H1 (cell line): ENCODE results near the gene HLF. TPM values are rescaled to one million over a fixed set of nuclear protein-coding genes. Genes with fewer than 3 reads are reported as not detected.

Experiments
- CTCF ChIA-PET: fragments of 300-600 bp; sonication (Branson Sonifier 250); formaldehyde crosslinking; loops from one replicate; lab custom pipeline; 2021; ENCODE audit not compliant: partially characterized antibody; lab: Charles Lee
- POLR2A ChIA-PET: fragments of 300-600 bp; sonication (Branson Sonifier 250); formaldehyde crosslinking; loops from one replicate; lab custom pipeline; 2021; ENCODE audit warnings: inconsistent platforms; ENCODE audit not compliant: partially characterized antibody; lab: Charles Lee
- DNase-seq, 2 experiments: peaks; one replicate each; pipeline versions ENCODE4 v3.0.0 to v3.0.0-alpha.2; 2010 to 2022; ENCODE audit warnings: low spot score in 2 of 2, low read depth in 1 of 2, mixed read lengths in 1 of 2
- FAIRE-seq: peaks from 2 replicates; lab custom pipeline; 2011; peaks lifted over from hg19 to GRCh38; lab: Jason Lieb, UNC
- H2AFZ ChIP-seq: 2 replicates; pipeline ENCODE4 v1.8.1; 2012; ENCODE audit warnings: low read length, inconsistent platforms
- H2AK5ac ChIP-seq: 2 replicates; pipeline ENCODE4 v1.6.1; 2013; ENCODE audit warnings: low read depth, low read length
- H2BK120ac ChIP-seq: replicated peaks from 2 replicates; pipeline ENCODE3; 2013; ENCODE audit warnings: low read depth, low read length, inconsistent platforms
- H2BK12ac ChIP-seq: 2 replicates; pipeline ENCODE4 v1.6.1; 2013; ENCODE audit warnings: low read depth, low read length
- H2BK15ac ChIP-seq: 2 replicates; pipeline ENCODE4 v1.6.1; 2013; ENCODE audit warnings: low read length
- H2BK20ac ChIP-seq: 2 replicates; pipeline ENCODE4 v1.6.1; 2013; ENCODE audit warnings: low read length
- H2BK5ac ChIP-seq: 2 replicates; pipeline ENCODE4 v1.6.1; 2013; ENCODE audit warnings: low read depth, low read length
- H3K14ac ChIP-seq: 2 replicates; pipeline ENCODE4 v1.6.1; 2013; ENCODE audit warnings: inconsistent platforms; ENCODE audit not compliant: insufficient read length
- H3K18ac ChIP-seq: 2 replicates; pipeline ENCODE4 v1.6.1; 2013; ENCODE audit warnings: low read length; ENCODE audit errors: extremely low read depth
- H3K23ac ChIP-seq: 2 replicates; pipeline ENCODE4 v1.6.1; 2013; ENCODE audit warnings: inconsistent platforms; ENCODE audit not compliant: insufficient read length
- H3K23me2 ChIP-seq: 2 replicates; pipeline ENCODE4 v1.6.1; 2013; ENCODE audit warnings: low read depth, low read length
- H3K27ac ChIP-seq: 2 replicates; pipeline ENCODE4 v1.6.1; 2011; ENCODE audit warnings: low read depth, low read length, inconsistent platforms
- H3K27me3 ChIP-seq, 4 experiments: replicated peaks in 1 of 4; 1 replicate in 1 of 4; 2 replicates in 3 of 4; pipeline versions ENCODE4 v1.6.1 to v1.8.1; 2011 to 2013; ENCODE audit warnings: low read length in 3 of 4, mild to moderate bottlenecking in 3 of 4, inconsistent platforms in 2 of 4, mixed read lengths in 2 of 4, moderate library complexity in 1 of 4; ENCODE audit not compliant: control insufficient read depth in 3 of 4, insufficient read depth in 3 of 4; ENCODE audit errors: extremely low read depth in 1 of 4
- H3K36me3 ChIP-seq, 4 experiments: 2 replicates each; pipeline versions ENCODE4 v1.6.1 to v1.8.1; 2011 to 2013; ENCODE audit warnings: mild to moderate bottlenecking in 4 of 4, low read length in 3 of 4, moderate library complexity in 2 of 4, control low read depth in 1 of 4, inconsistent platforms in 1 of 4; ENCODE audit not compliant: insufficient read depth in 4 of 4, control insufficient read depth in 2 of 4
- H3K4ac ChIP-seq: replicated peaks from 2 replicates; pipeline ENCODE3; 2013; ENCODE audit warnings: low read length, low read depth, mixed read lengths, inconsistent platforms; ENCODE audit not compliant: insufficient read length
- H3K4me1 ChIP-seq, 4 experiments: replicated peaks in 1 of 4; 1 replicate in 1 of 4; 2 replicates in 3 of 4; pipeline versions ENCODE4 v1.6.1 to v1.8.1; 2011 to 2013; ENCODE audit warnings: low read length in 3 of 4, inconsistent platforms in 2 of 4, mixed read lengths in 1 of 4; ENCODE audit not compliant: insufficient read depth in 4 of 4, control insufficient read depth in 3 of 4
- H3K4me2 ChIP-seq, 2 experiments: 2 replicates each; pipeline versions ENCODE4 v1.6.1 to v1.8.1; 2011 to 2013; ENCODE audit warnings: low read depth in 2 of 2, low read length in 2 of 2, control low read depth in 1 of 2, inconsistent platforms in 1 of 2, mild to moderate bottlenecking in 1 of 2; ENCODE audit not compliant: insufficient read depth in 1 of 2
- H3K4me3 ChIP-seq, 4 experiments: fragments of 200-600, 300-600 bp in 1 of 4; sonication (generic), shearing (Covaris generic), sonication (Bioruptor Twin) in 1 of 4; 2 replicates each; pipeline versions ENCODE4 v1.5.1 to v1.8.1; 2011 to 2016; ENCODE audit warnings: low read length in 4 of 4, low read depth in 3 of 4, control low read depth in 2 of 4, inconsistent platforms in 2 of 4, mild to moderate bottlenecking in 2 of 4, mixed read lengths in 1 of 4, moderate library complexity in 1 of 4; ENCODE audit not compliant: insufficient read depth in 2 of 4; ENCODE audit errors: extremely low read depth in 1 of 4
- H3K56ac ChIP-seq: replicated peaks from 2 replicates; pipeline ENCODE3; 2013; ENCODE audit warnings: low read depth, mild to moderate bottlenecking, mixed read lengths, low read length, inconsistent platforms; ENCODE audit not compliant: insufficient read length
- H3K79me1 ChIP-seq: 2 replicates; pipeline ENCODE4 v1.6.1; 2013; ENCODE audit warnings: low read depth, low read length, control low read depth
- H3K79me2 ChIP-seq, 2 experiments: 2 replicates each; pipeline versions ENCODE4 v1.6.1 to v1.8.1; 2012 to 2013; ENCODE audit warnings: low read length in 2 of 2, mild to moderate bottlenecking in 2 of 2, inconsistent platforms in 1 of 2; ENCODE audit not compliant: insufficient read depth in 2 of 2, control insufficient read depth in 1 of 2
- H3K9ac ChIP-seq, 4 experiments: replicated peaks in 1 of 4; 1 replicate in 1 of 4; 2 replicates in 3 of 4; pipeline versions ENCODE4 v1.6.1 to v1.8.1; 2011 to 2013; ENCODE audit warnings: low read depth in 3 of 4, low read length in 3 of 4, control low read depth in 2 of 4, mild to moderate bottlenecking in 2 of 4, moderate library complexity in 2 of 4, inconsistent platforms in 1 of 4; ENCODE audit errors: extremely low read depth in 1 of 4
- H3K9me3 ChIP-seq, 2 experiments: 2 replicates each; pipeline versions ENCODE4 v1.6.1 to v1.8.1; 2012 to 2013; ENCODE audit warnings: mild to moderate bottlenecking in 2 of 2, moderate library complexity in 2 of 2, control low read depth in 1 of 2, inconsistent platforms in 1 of 2, low read depth in 1 of 2, low read length in 1 of 2, mixed read lengths in 1 of 2; ENCODE audit not compliant: insufficient read depth in 2 of 2
- H4K20me1 ChIP-seq, 2 experiments: replicated peaks in 1 of 2; 2 replicates each; pipeline versions ENCODE3 to v1.8.1; 2011 to 2013; ENCODE audit warnings: inconsistent platforms in 2 of 2, low read length in 2 of 2, mild to moderate bottlenecking in 1 of 2; ENCODE audit not compliant: insufficient read depth in 2 of 2, control insufficient read depth in 1 of 2
- H4K5ac ChIP-seq: 2 replicates; pipeline ENCODE4 v1.6.1; 2013; ENCODE audit warnings: low read length, low read depth, mixed read lengths, inconsistent platforms; ENCODE audit not compliant: insufficient read length
- H4K8ac ChIP-seq: 2 replicates; pipeline ENCODE4 v1.8.0; 2013; ENCODE audit warnings: mild to moderate bottlenecking, moderate library complexity, low read length, inconsistent platforms; ENCODE audit not compliant: insufficient read depth; ENCODE audit errors: extremely low read depth
- H4K91ac ChIP-seq: replicated peaks from 2 replicates; pipeline ENCODE3; 2013; ENCODE audit warnings: low read length, mixed read lengths, inconsistent platforms; ENCODE audit not compliant: insufficient read length
- ASH2L ChIP-seq: fragments of 200-600, 300-600 bp; sonication (generic); IDR thresholded peaks from one replicate; pipeline ENCODE4 v1.7.1; 2017; ENCODE audit warnings: low read length
- BCL11A ChIP-seq, 2 experiments: IDR thresholded peaks; one replicate each; pipeline ENCODE4 v1.6.1; 2011; ENCODE audit warnings: low read depth in 2 of 2, low read length in 2 of 2, mild to moderate bottlenecking in 2 of 2
- EGR1 ChIP-seq: IDR thresholded peaks from 2 replicates; pipeline ENCODE4 v1.6.1; 2011; ENCODE audit warnings: low read depth, low read length, borderline replicate concordance
- EP300 ChIP-seq, 2 experiments: IDR thresholded peaks; 1 replicate in 1 of 2; 2 replicates in 1 of 2; pipeline ENCODE4 v1.6.1; 2011 to 2012; ENCODE audit warnings: low read depth in 2 of 2, low read length in 2 of 2, mild to moderate bottlenecking in 2 of 2, borderline replicate concordance in 1 of 2, inconsistent platforms in 1 of 2, moderate library complexity in 1 of 2
- EZH2 ChIP-seq: fragments of 200-600 bp; sonication (generic); IDR thresholded peaks from 2 replicates; pipeline ENCODE4 v1.7.1; 2012; ENCODE audit warnings: low read depth, mild to moderate bottlenecking, moderate library complexity, low read length, inconsistent platforms; ENCODE audit not compliant: severe bottlenecking
- KDM5A ChIP-seq: fragments of 200-600 bp; IDR thresholded peaks from 2 replicates; pipeline ENCODE4 v1.7.1; 2012; ENCODE audit warnings: mild to moderate bottlenecking, low read length, inconsistent platforms, mixed read lengths
- RAD21 ChIP-seq, 2 experiments: IDR thresholded peaks in 1 of 2; conservative IDR thresholded peaks in 1 of 2; 2 replicates each; pipeline ENCODE4 v1.6.1; 2011; ENCODE audit warnings: low read depth in 2 of 2, low read length in 2 of 2, improper control_type of control experiment in 1 of 2, inconsistent platforms in 1 of 2, mild to moderate bottlenecking in 1 of 2, moderate library complexity in 1 of 2
- SIN3A ChIP-seq, 2 experiments: IDR thresholded peaks in 1 of 2; conservative IDR thresholded peaks in 1 of 2; 2 replicates each; pipeline ENCODE4 v1.6.1; 2011 to 2012; ENCODE audit warnings: low read length in 2 of 2, improper control_type of control experiment in 1 of 2, low read depth in 1 of 2, mild to moderate bottlenecking in 1 of 2
- SIRT6 ChIP-seq: IDR thresholded peaks from one replicate; pipeline ENCODE4 v1.7.1; 2012; ENCODE audit warnings: low read length, inconsistent platforms
- SP1 ChIP-seq: IDR thresholded peaks from 2 replicates; pipeline ENCODE4 v1.6.1; 2011; ENCODE audit warnings: low read depth, low read length
- SRF ChIP-seq: IDR thresholded peaks from 2 replicates; pipeline ENCODE4 v1.6.1; 2011; ENCODE audit warnings: mild to moderate bottlenecking, low read depth, low read length, moderate library complexity
- TAF1 ChIP-seq: IDR thresholded peaks from 2 replicates; pipeline ENCODE4 v1.6.1; 2011; ENCODE audit warnings: mild to moderate bottlenecking, low read depth, low read length
- YY1 ChIP-seq: IDR thresholded peaks from 2 replicates; pipeline ENCODE4 v1.6.1; 2011; ENCODE audit warnings: low read depth, mild to moderate bottlenecking, low read length
- ZNF274 ChIP-seq: IDR thresholded peaks from 2 replicates; pipeline ENCODE4 v1.7.0; 2012; ENCODE audit warnings: low read length, borderline replicate concordance; ENCODE audit errors: extremely low read depth
- WGBS, 2 experiments: shearing (Covaris generic) in 1 of 2; methylation state at CpG; one replicate each; pipeline versions ENCODE4 v1.1.6 to v1.1.7; 2013 to 2015; ENCODE audit warnings: low lambda C conversion rate in 2 of 2, mixed read lengths in 2 of 2, inconsistent platforms in 1 of 2, low coverage in 1 of 2, missing lambda C conversion rate in 1 of 2; ENCODE audit not compliant: insufficient replicate concordance in 2 of 2, insufficient coverage in 1 of 2, insufficient read length in 1 of 2; ENCODE audit errors: extremely low coverage in 1 of 2, missing lambda C conversion rate in 1 of 2; 5-methylcytosine and 5-hydroxymethylcytosine counted together
- polyA plus RNA-seq, 7 experiments: library from polyadenylated mRNA; depleted of rRNA in 3 of 7; stranded (reverse) in 5 of 7; unstranded in 2 of 7; fragments of >200 nt in 5 of 7; fragments of 200-250 nt in 2 of 7; gene quantifications; 1 replicate in 5 of 7; 2 replicates in 1 of 7; 4 replicates in 1 of 7; pipeline versions ENCODE4 v1.2.1 to v1.2.3, GENCODE V29; 2011 to 2013; ENCODE audit warnings: missing spikeins in 2 of 7, mixed read lengths in 2 of 7
- total RNA-seq: library from RNA; stranded (reverse); fragmentation: NEBNext Ultra II Directional; extraction: Animal tissue kit (Norgen Biotek cat#: 25700); gene quantifications from 2 replicates; pipeline ENCODE4 v1.2.1, GENCODE V29; 2021

HLF gene
- total and polyA plus RNA-seq, 2 of the 8 experiments (the other 6 are each of a cell fraction or from before 2014, with no cell fraction given), result 0.39 to 0.60 TPM

GRCh38 chr17:55228683-55229192, 36.0 kb upstream of the HLF start:
- WGBS, 2 experiments, result 92% methylated on average over 6 of the region's 6 CpGs; no CpG with 5 or more reads in 1 of the 2 experiments
- Histone ChIP-seq H3K56ac (no peak overlapping the region), H2AK5ac (no peak overlapping the region), H2AFZ (no peak overlapping the region), H3K79me1 (no peaks in the 10 kb centered on the region), H3K9ac (no peak overlapping the region), H3K9me3 (no peaks in the 10 kb centered on the region), H3K27ac (no peak overlapping the region), H3K4me2 (no peak overlapping the region), H3K27me3 (no peaks in the 10 kb centered on the region), H4K5ac (no peak overlapping the region), H3K4me3 (no peak overlapping the region), H3K4ac (no peak overlapping the region), H3K23ac (no peak overlapping the region), H2BK12ac (no peak overlapping the region), H3K36me3 (no peaks in the 10 kb centered on the region), H3K14ac (no peak overlapping the region), H3K18ac (no peak overlapping the region), H2BK20ac (no peak overlapping the region), H3K4me1 (no peaks in the 10 kb centered on the region), H4K8ac (no peak overlapping the region), H3K79me2 (no peaks in the 10 kb centered on the region), H4K91ac (no peak overlapping the region), H4K20me1 (no peaks in the 10 kb centered on the region), H2BK120ac (no peak overlapping the region), H2BK15ac (no peak overlapping the region), H2BK5ac (no peak overlapping the region), H3K23me2 (no peaks in the 10 kb centered on the region; the same call in 1 of the 2 replicates)
- ChIA-PET POLR2A (no interaction called here), CTCF (interaction anchor here (1.0 to 1.1 kb wide), 4 partner anchors 9 to 66 kb away, joined by 3 read pairs; no protein-coding TSS in a partner anchor)
- no peak for DNase-seq
- no peak for FAIRE-seq
- TF ChIP-seq RAD21 (IDR thresholded peaks at IDR 0.05 in 1 of 2, conservative IDR thresholded peaks at IDR 0.05 in 1 of 2; ENCODE audit: low read depth in 2 of 2, low read length in 2 of 2) (no peak), EP300 (IDR thresholded peaks at IDR 0.05; ENCODE audit: borderline replicate concordance in 1 of 2, low read depth in 2 of 2, low read length in 2 of 2) (no peak), YY1 (no peak), EGR1 (no peak), BCL11A (IDR thresholded peaks at IDR 0.05; ENCODE audit: low read depth in 2 of 2, low read length in 2 of 2) (no peak), SIN3A (conservative IDR thresholded peaks at IDR 0.05 in 1 of 2, IDR thresholded peaks at IDR 0.05 in 1 of 2; ENCODE audit: low read depth in 1 of 2, low read length in 2 of 2) (no peak), SIRT6 (no peak), ASH2L (no peak), EZH2 (no peak), SRF (no peak), KDM5A (no peak), SP1 (no peak), TAF1 (no peak), ZNF274 (no peak)
